ENCODE results near the gene GPR55. TPM values are rescaled to one million over a fixed set of nuclear protein-coding genes. Genes with fewer than 3 reads are reported as not detected.

GPR55 gene
- total and polyA plus RNA-seq, 2 donors (not counting 3 experiments of a cell fraction or from before 2014, with no cell fraction given): not detected

- Histone ChIP-seq H3K9me3 (replicated peaks; ENCODE audit: control insufficient read depth, insufficient read depth, low read length) (no peaks in the 10 kb centered on the region), H3K4me3 (replicated peaks in 1 of 3; ENCODE audit: insufficient read depth in 1 of 3, low read depth in 1 of 3, low read length in 3 of 3) (no peak overlapping the region), H3K9me1 (replicated peaks; ENCODE audit: control insufficient read depth, extremely low read depth, insufficient read depth, low read length) (no peaks in the 10 kb centered on the region), H3K36me3 (ENCODE audit: control insufficient read depth in 2 of 2, extremely low read depth in 1 of 2, insufficient read depth in 2 of 2, low read length in 2 of 2) (no peaks in the 10 kb centered on the region), H3K79me2 (ENCODE audit: control insufficient read depth, insufficient read depth, low read length) (no peaks in the 10 kb centered on the region), H2AFZ (ENCODE audit: low read depth, low read length) (no peak overlapping the region), H3K9ac (replicated peaks; ENCODE audit: extremely low read depth, insufficient read depth, low read length) (no peak overlapping the region), H3K27ac (ENCODE audit: insufficient read depth, low read depth, low read length) (no peak overlapping the region), H4K20me1 (replicated peaks; ENCODE audit: control insufficient read depth, extremely low read depth, insufficient read depth, low read length) (no peaks in the 10 kb centered on the region), H3K4me2 (ENCODE audit: insufficient read depth, low read length) (no peak overlapping the region), H3K4me1 (ENCODE audit: control insufficient read depth, extremely low read depth, insufficient read depth, low read length) (no peaks in the 10 kb centered on the region), H3K27me3 (ENCODE audit: control insufficient read depth in 2 of 2, insufficient read depth in 2 of 2, low read length in 2 of 2) (no peaks in the 10 kb centered on the region)
- intact Hi-C loops (cut with micrococcal nuclease) (no loop called here), dilution Hi-C loops (cut with MboI; ENCODE audit: extremely low pct_ligation_motif_present, low sequenced_read_pairs) (no loop called here)
- no TSS peak for BruUV-seq (replicated peaks)
- TF ChIP-seq MAX (IDR thresholded peaks at IDR 0.05; ENCODE audit: insufficient read depth, insufficient read length): no peak
- TF ChIP-seq EZH2 (IDR thresholded peaks at IDR 0.05; ENCODE audit: borderline replicate concordance, low read depth, low read length, severe bottlenecking): no peak
- TF ChIP-seq CTCF (IDR thresholded peaks at IDR 0.05; ENCODE audit: extremely low read depth in 1 of 2, insufficient read depth in 1 of 2, low read depth in 1 of 2, low read length in 2 of 2): no peak
- no peak for TF ChIP-seq FOS (IDR thresholded peaks at IDR 0.05; ENCODE audit: borderline replicate concordance, insufficient read depth, low read length)
- no peak for TF ChIP-seq POLR2AphosphoS5 (IDR thresholded peaks at IDR 0.05; ENCODE audit: insufficient read depth, low read depth, low read length)
- TF ChIP-seq JUN (IDR thresholded peaks at IDR 0.05; ENCODE audit: borderline replicate concordance, insufficient read depth, insufficient read length, low read depth): no peak
- ChIA-PET CTCF (no interaction called here), POLR2A (no interaction called here)
- FAIRE-seq (no peak), DNase-seq (ENCODE audit: low read depth, low spot score) (no peak)
These were observed 6.0 kb upstream of the GPR55 start for GRCh38 chr2:230930928-230931555.

All from endothelial cell of umbilical vein (primary cell).